Smooth muscle cell (in vitro differentiated cells): ENCODE results near the gene NR4A2. TPM values are rescaled to one million over a fixed set of nuclear protein-coding genes. Genes with fewer than 3 reads are reported as not detected.

Experiments
- DNase-seq: peaks from one replicate; lab custom pipeline; 2025; ENCODE audit not compliant: unreplicated experiment; lab: John Stamatoyannopoulos, UW
- H2AFZ ChIP-seq: fragments of 200-600 bp; sonication (generic); 2 replicates; pipeline ENCODE4 v1.6.0; 2016; ENCODE audit warnings: antibody characterized with exemption, low read depth, mild to moderate bottlenecking
- H3F3A ChIP-seq: fragments of 200-600 bp; sonication (generic); 2 replicates; pipeline ENCODE4 v1.6.0; 2017; ENCODE audit warnings: antibody characterized with exemption, low read depth
- H3K27ac ChIP-seq: fragments of 200-600 bp; sonication (generic); 2 replicates; pipeline ENCODE4 v1.5.1; 2016; ENCODE audit warnings: low read depth, mild to moderate bottlenecking
- H3K27me3 ChIP-seq: fragments of 200-600 bp; sonication (generic); 2 replicates; pipeline ENCODE4 v1.6.1; 2016; ENCODE audit warnings: low read depth, mild to moderate bottlenecking
- H3K36me3 ChIP-seq: fragments of 200-600 bp; sonication (generic); 2 replicates; pipeline ENCODE4 v1.5.1; 2016; ENCODE audit warnings: low read depth
- H3K4me1 ChIP-seq: fragments of 200-600 bp; sonication (generic); 2 replicates; pipeline ENCODE4 v1.5.1; 2016; ENCODE audit warnings: low read depth
- H3K4me2 ChIP-seq: fragments of 200-600 bp; sonication (generic); 2 replicates; pipeline ENCODE4 v1.6.0; 2016; ENCODE audit warnings: mild to moderate bottlenecking
- H3K4me3 ChIP-seq: fragments of 200-600 bp; sonication (generic); 2 replicates; pipeline ENCODE4 v1.5.1; 2016; ENCODE audit warnings: mild to moderate bottlenecking
- H3K79me2 ChIP-seq: fragments of 200-600 bp; sonication (generic); 2 replicates; pipeline ENCODE4 v1.6.0; 2016; ENCODE audit warnings: low read depth, mild to moderate bottlenecking
- H3K9ac ChIP-seq: fragments of 200-600 bp; sonication (generic); 2 replicates; pipeline ENCODE4 v1.6.0; 2016; ENCODE audit warnings: low read depth
- H3K9me3 ChIP-seq: fragments of 200-600 bp; sonication (generic); replicated peaks from 2 replicates; pipeline ENCODE4 v1.5.1; 2016; ENCODE audit warnings: low read depth
- H4K20me1 ChIP-seq: fragments of 200-600 bp; sonication (generic); 2 replicates; pipeline ENCODE4 v1.6.0; 2016; ENCODE audit warnings: low read depth
- CTCF ChIP-seq: fragments of 200-600 bp; sonication (generic); IDR thresholded peaks from 2 replicates; pipeline ENCODE4 v1.5.1; 2017; ENCODE audit warnings: borderline replicate concordance, mild to moderate bottlenecking, antibody characterized with exemption; ENCODE audit not compliant: insufficient read depth, poor library complexity, severe bottlenecking
- WGBS: methylation state at CpG from one replicate; pipeline ENCODE4 v1.1.7; 2016; ENCODE audit warnings: low lambda C conversion rate; 5-methylcytosine and 5-hydroxymethylcytosine counted together
- polyA plus RNA-seq: library from polyadenylated mRNA; unstranded; fragments of >200 nt; fragmentation: Nextera tagmentation; extraction: Ambion mirVana; gene quantifications from 2 replicates; pipeline ENCODE4 v1.2.1, GENCODE V29; 2016
- total RNA-seq: library from RNA; depleted of rRNA; stranded (reverse); fragments of >200 nt; gene quantifications from 2 replicates; pipeline ENCODE4 v1.2.3, GENCODE V29; 2014

The NR4A2 gene
- total RNA-seq = 6.7 and 12.3 TPM in 2 replicates
- 14.1 and 14.5 TPM in 2 replicates for polyA plus RNA-seq

GRCh38 chr2:156332534-156333273, at the start of gene NR4A2:
NR4A2 (minus strand) TSS chr2:156332721; CDS start chr2:156330186, 2,535 bp downstream.
- Histone ChIP-seq H3K9ac (peak within 1 kb of the TSS; percentile 92), H3F3A (peaks cover 9% of the 10 kb centered on the region), H3K27ac (peak within 1 kb of the TSS; percentile 93), H3K36me3 (no peaks in the 10 kb centered on the region), H3K4me1 (peaks cover 13% of the 10 kb centered on the region), H3K27me3 (peaks cover 38% of the 10 kb centered on the region), H2AFZ (peak within 1 kb of the TSS; percentile 86), H3K4me2 (peak within 1 kb of the TSS; percentile 91), H3K79me2 (no peaks in the 10 kb centered on the region), H3K4me3 (peak within 1 kb of the TSS; percentile 76), H3K9me3 (no peaks in the 10 kb centered on the region), H4K20me1 (peaks cover 13% of the 10 kb centered on the region)
- under 1% methylated on average over 71 of the region's 72 CpGs for WGBS
- peak; percentile 57 for DNase-seq
- no peak for TF ChIP-seq CTCF

GRCh38 chr2:156380117-156380645, 47.7 kb upstream of the NR4A2 start:
- Histone ChIP-seq H3K4me1 (no peaks in the 10 kb centered on the region), H2AFZ (no peak overlapping the region), H3K27ac (no peak overlapping the region), H3K9me3 (no peaks in the 10 kb centered on the region), H3K79me2 (no peaks in the 10 kb centered on the region), H4K20me1 (no peaks in the 10 kb centered on the region), H3K4me3 (no peak overlapping the region), H3F3A (no peaks in the 10 kb centered on the region), H3K27me3 (no peaks in the 10 kb centered on the region), H3K4me2 (no peak overlapping the region), H3K9ac (no peak overlapping the region), H3K36me3 (no peaks in the 10 kb centered on the region)
- WGBS = 88% methylated on average over 1 of the region's 1 CpG
- no peak for TF ChIP-seq CTCF
- no peak for DNase-seq

GRCh38 chr2:156379714-156380113, 47.2 kb upstream of the NR4A2 start:
- Histone ChIP-seq H3K9ac (no peak overlapping the region), H3K79me2 (no peaks in the 10 kb centered on the region), H3K27me3 (no peaks in the 10 kb centered on the region), H3K4me2 (no peak overlapping the region), H2AFZ (no peak overlapping the region), H3K9me3 (no peaks in the 10 kb centered on the region), H3K36me3 (no peaks in the 10 kb centered on the region), H3F3A (no peaks in the 10 kb centered on the region), H3K4me3 (no peak overlapping the region), H3K4me1 (no peaks in the 10 kb centered on the region), H4K20me1 (no peaks in the 10 kb centered on the region), H3K27ac (no peak overlapping the region)
- WGBS = 91% methylated on average over 1 of the region's 1 CpG
- DNase-seq = no peak
- TF ChIP-seq CTCF = no peak
